Adrenal gland (tissue), 5 donors: ENCODE measurements around the gene ZER1.

Source experiments
- CTCF ChIP-seq, 6 experiments: fragments of 450-650 bp in 4 of 6; fragments of 200-600 bp in 2 of 6; sonication (generic) in 1 of 6; IDR thresholded peaks; 1 replicate in 5 of 6; 2 replicates in 1 of 6; pipeline versions ENCODE4 v1.5.1 to v1.8.0; 2016 to 2021; ENCODE audit warnings: antibody characterized with exemption in 6 of 6, mild to moderate bottlenecking in 2 of 6, moderate library complexity in 1 of 6
- POLR2A ChIP-seq, 2 donors: fragments of 450-650 bp; IDR thresholded peaks; one replicate each; pipeline ENCODE4 v1.6.1; 2017; ENCODE audit warnings: antibody characterized with exemption in 2 of 2, mild to moderate bottlenecking in 2 of 2, moderate library complexity in 1 of 2
- donor health status: DM: no; HTN: no; CAD: no.

- TF ChIP-seq CTCF (IDR thresholded peaks at IDR 0.05), result no peak
- no peak for TF ChIP-seq POLR2A (IDR thresholded peaks at IDR 0.05)
These were observed 36.8 kb upstream of the ZER1 start for GRCh38 chr9:128808543-128808942.
